Ovary (tissue), 3 donors: ENCODE results near the gene CELF2.

Experiments used
- POLR2A ChIP-seq: fragments of 450-650 bp; IDR thresholded peaks from one replicate; pipeline ENCODE4 v1.6.1; 2017; ENCODE audit warnings: antibody characterized with exemption, mild to moderate bottlenecking, moderate library complexity
- TF ChIP-seq, protein P1 (sequence below), 3 donors: fragments of 450-650 bp in 2 of 3; fragments of 200-600 bp in 1 of 3; IDR thresholded peaks; one replicate each; pipeline versions ENCODE4 v1.5.1 to v1.8.0; 2016 to 2022; ENCODE audit warnings: antibody characterized with exemption in 3 of 3, mild to moderate bottlenecking in 1 of 3
- donor health status: DM: no; HTN: no; CAD: no.

DNA sequence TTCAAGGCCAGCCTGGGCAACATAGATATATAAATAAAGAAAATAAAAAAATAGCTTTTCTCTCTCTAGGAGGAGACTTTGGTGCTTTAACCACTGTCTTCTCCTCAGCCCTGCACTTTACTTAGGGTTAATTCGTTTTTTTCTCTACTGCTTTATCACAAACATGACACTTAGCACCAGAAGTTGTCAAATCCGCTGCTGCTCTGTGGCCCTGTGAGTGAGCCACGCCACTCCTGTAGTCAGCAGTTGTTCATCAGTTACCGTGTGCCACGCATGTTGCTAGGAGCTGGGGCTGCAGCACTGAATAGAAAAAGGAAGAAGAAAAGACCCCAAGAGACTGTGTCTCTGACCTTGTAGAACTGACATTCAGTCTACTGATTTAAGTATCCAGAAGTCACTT lies 232.6 kb downstream of the CELF2 start:
- no peak for TF ChIP-seq POLR2A
- TF ChIP-seq, protein P1, sequence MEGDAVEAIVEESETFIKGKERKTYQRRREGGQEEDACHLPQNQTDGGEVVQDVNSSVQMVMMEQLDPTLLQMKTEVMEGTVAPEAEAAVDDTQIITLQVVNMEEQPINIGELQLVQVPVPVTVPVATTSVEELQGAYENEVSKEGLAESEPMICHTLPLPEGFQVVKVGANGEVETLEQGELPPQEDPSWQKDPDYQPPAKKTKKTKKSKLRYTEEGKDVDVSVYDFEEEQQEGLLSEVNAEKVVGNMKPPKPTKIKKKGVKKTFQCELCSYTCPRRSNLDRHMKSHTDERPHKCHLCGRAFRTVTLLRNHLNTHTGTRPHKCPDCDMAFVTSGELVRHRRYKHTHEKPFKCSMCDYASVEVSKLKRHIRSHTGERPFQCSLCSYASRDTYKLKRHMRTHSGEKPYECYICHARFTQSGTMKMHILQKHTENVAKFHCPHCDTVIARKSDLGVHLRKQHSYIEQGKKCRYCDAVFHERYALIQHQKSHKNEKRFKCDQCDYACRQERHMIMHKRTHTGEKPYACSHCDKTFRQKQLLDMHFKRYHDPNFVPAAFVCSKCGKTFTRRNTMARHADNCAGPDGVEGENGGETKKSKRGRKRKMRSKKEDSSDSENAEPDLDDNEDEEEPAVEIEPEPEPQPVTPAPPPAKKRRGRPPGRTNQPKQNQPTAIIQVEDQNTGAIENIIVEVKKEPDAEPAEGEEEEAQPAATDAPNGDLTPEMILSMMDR (IDR thresholded peaks at IDR 0.05) = no peak
